HG03565 (cell line): ENCODE data around the gene HNF4A.

ENCODE experiments used
- ATAC-seq: cut with Tn5 transposase; IDR thresholded peaks from one replicate; pipeline ENCODE4 v1.9.1; 2021; ENCODE audit warnings: mild to moderate bottlenecking, moderate library complexity; ENCODE audit not compliant: unreplicated experiment

Gene HNF4A

DNA sequence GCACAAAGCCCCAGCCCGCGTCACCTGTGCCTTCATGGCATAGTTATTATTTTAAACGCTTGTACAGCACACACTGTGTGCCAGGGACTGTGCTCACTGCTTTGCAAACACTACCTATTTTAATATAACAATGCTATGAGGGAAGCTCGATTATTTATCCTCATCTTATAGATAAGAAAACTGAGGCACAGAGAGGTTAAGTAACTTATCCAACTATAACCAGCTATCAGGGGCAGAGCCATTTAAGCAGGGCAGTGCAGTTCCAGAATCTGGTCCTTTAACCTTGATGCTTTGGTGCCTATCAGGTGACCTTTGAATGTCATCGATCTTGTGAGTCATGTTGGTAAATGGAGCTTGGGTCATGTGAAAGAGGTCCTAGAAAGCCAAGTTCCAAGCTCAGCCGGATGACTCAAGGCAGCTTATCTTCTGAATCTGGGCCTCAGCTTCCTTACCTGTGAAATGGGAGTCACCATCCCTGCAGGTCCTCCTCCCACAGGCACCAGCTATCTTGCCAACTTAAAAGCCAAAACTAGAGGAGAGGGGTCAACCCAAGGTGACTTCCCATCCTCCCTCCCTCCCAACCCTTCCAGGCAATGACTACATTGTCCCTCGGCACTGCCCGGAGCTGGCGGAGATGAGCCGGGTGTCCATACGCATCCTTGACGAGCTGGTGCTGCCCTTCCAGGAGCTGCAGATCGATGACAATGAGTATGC lies 63.8 kb downstream of the HNF4A start:
- ATAC-seq, result no peak

DNA sequence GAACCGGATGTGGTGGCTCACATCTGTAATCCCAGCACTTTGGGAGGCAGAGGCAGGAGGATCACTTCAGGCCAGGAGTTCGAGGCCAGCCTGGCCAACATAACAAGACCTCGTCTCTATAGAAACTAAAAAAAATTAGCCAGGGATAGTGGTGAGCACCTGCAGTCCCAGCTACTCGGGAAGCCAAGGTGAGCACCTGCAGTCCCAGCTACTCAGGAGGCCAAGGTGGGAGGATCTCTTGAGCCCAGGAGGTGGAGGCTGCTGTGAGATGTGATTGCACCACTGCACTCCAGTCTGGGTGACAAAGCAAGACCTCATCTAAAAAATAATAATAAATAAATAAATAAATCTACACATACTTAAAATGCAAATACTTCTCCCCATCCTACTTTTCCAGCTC lies 65.0 kb downstream of the HNF4A start:
- no peak for ATAC-seq

DNA sequence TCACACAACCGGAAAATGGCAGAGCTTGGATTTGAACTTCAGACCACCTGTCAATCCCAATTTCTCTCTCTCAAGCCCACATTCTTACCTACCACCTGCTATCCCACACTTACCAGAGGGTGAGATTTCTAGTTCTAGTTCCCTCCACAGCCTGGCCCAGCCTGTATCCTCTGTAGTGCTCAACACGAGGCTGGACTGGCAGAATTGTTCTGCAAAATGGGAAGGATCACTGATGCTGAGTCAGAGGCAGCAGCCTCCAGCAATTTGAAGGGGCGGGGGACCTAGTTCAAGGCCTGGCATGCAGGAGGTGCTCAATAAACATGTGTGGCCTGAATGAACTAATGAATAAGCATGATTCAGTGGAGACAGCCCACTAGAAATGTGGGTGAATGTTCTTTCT lies 66.6 kb downstream of the HNF4A start:
- ATAC-seq, result no peak

DNA sequence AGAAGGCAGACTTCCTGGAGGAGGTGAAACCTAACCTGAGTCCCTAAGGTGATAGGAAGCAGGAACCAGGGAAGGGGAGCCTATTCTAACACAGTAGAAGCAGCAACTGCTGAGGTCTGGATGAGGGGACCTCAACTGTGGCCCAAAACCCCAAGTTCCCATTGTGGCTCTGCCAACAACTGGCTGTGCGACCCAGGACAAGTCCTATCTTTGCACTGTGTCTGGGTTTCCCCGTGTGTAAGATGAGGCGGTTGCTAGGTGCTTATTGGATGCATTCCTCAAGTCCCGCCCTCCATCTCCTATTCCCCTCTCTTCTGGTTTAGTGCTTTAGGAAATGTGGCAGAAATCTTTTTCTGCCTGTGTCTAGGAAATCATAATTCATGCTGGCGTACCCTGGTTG lies 68.0 kb downstream of the HNF4A start:
- no peak for ATAC-seq

DNA sequence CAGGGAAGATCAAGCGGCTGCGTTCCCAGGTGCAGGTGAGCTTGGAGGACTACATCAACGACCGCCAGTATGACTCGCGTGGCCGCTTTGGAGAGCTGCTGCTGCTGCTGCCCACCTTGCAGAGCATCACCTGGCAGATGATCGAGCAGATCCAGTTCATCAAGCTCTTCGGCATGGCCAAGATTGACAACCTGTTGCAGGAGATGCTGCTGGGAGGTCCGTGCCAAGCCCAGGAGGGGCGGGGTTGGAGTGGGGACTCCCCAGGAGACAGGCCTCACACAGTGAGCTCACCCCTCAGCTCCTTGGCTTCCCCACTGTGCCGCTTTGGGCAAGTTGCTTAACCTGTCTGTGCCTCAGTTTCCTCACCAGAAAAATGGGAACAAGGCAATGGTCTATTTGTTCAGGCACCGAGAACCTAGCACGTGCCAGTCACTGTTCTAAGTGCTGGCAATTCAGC lies 68.6 kb downstream of the HNF4A start:
- no peak for ATAC-seq

DNA sequence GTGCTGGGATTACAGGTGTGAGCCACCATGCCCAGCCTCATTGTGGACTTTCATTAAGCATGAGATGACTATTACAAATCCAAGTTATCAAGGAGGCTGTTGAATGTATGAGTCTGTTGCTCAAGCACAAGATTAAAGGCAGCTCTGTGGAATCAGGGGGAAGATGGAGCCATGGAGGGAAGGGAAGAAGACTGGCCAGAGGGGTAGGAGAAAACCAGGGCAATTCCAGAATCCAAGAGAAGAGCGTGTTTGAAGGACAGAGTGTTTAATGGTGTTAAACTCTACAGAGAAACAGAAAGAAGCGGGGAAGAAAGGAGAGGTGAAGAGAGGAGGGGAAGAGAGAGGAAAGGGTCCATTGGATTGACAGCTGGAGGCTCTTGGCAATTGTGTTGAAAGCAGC lies 70.4 kb downstream of the HNF4A start:
- ATAC-seq, result no peak

DNA sequence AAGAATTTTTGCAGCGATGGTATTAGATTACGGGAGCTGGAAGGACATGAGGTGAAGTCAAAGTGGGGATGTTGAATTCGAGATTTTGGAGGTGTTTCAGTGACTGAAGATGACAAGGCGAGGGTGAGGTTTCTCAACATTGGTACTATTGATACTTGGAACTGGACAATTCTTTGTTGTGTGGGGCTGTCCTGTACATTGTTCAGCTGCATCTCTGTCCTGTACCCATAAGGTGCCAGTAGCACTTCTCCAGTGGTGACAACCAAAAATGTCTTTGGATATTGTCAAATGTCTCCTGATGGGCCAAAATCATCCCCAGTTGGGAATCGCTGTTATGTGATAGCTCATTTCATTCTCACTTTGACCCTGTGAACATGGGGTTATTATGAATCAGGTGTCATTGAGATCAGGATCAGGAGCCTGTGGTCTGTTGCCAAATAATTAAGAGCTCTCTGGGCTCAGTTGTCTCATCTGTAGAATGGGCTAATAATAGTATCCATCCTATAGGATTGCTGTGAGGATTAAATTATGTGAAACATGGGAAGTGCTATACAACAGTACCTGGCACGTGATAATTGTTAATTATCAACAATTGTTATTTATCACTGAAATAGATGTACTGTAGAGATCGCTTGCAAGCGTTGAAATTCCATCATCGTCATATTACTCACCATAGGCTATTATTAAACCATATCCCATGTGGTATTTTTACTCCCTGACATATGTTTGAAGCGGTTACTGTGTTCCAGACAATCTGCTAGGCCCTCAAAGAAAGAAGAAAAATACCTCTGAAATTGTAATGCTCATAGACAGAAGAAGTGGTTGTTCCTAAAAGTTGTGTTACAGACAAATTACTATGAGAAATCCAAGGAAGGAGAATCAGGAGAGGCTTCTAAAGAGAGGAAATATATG lies 71.6 kb downstream of the HNF4A start:
- no peak for ATAC-seq

DNA sequence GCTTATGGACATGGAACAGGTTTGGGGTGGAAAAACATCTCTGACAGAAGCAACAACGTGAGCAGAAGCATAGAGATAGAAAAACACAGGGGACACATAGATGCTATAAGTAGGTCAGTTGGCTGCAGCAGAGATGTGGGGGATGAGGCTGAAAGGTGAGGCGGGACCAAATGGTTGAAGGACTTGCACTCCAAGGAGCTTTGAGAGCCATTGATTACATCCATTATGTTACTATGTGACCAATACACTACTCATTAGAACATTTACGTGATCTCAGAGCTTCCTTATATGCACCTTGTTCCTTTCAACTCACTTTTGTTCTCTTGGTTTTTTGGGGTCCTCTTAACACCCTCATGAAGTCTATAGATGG lies 72.3 kb downstream of the HNF4A start:
- ATAC-seq, result no peak

DNA sequence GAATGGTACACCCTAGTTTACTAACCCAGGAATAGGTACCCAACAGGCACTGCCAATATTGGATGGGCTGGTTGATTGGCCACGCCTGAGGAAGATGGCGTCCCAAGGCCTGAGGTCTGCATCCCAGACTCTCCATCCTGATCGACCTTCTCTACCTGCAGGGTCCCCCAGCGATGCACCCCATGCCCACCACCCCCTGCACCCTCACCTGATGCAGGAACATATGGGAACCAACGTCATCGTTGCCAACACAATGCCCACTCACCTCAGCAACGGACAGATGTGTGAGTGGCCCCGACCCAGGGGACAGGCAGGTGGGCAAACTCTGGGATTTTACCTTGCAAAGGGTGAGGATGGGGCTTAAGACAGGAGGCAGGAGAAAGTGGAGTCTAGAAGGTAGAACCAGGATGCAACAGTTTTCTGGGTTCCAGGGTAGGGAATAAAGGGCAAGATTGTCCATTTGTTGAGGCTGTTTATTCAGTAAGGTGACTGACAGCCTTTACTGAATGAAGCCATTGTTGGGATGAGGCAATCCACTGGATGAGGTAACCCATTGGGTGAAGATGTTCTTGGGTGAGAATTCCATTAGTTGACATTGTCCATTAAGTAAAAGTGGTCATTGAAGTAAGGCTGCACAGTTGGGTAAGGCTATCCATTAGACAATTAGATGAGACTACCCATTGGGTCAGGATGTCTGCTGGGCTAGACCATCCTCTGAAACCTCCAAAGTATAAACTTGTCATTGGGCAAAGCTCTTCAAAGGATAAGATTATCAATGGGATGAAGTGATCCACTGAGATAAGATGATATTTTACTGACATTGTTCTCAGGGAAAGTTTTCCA lies 72.9 kb downstream of the HNF4A start:
- no peak for ATAC-seq

DNA sequence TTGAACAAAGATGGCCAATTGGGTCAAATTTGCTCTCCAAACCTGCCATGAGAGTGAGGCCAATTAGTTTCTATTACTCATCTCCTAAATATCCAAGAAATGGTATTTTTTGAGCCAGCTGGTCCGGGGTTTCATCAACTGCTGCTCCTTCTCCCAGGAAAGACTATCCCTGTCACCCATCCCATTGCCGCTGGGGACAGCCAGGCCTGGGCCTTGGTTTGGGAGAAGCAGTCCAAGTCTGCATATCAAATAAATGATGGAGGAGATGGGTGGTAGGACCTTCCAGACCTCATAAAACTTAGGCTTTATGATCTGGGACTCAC lies 73.5 kb downstream of the HNF4A start:
- no peak for ATAC-seq

DNA sequence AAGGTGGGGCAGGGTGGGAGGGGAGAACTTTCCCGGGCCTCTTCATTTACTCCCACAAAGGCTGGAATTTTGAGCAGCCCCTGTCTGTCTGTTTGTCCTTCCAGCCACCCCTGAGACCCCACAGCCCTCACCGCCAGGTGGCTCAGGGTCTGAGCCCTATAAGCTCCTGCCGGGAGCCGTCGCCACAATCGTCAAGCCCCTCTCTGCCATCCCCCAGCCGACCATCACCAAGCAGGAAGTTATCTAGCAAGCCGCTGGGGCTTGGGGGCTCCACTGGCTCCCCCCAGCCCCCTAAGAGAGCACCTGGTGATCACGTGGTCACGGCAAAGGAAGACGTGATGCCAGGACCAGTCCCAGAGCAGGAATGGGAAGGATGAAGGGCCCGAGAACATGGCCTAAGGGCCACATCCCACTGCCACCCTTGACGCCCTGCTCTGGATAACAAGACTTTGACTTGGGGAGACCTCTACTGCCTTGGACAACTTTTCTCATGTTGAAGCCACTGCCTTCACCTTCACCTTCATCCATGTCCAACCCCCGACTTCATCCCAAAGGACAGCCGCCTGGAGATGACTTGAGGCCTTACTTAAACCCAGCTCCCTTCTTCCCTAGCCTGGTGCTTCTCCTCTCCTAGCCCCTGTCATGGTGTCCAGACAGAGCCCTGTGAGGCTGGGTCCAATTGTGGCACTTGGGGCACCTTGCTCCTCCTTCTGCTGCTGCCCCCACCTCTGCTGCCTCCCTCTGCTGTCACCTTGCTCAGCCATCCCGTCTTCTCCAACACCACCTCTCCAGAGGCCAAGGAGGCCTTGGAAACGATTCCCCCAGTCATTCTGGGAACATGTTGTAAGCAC lies 74.1 kb downstream of the HNF4A start:
- no peak for ATAC-seq

DNA sequence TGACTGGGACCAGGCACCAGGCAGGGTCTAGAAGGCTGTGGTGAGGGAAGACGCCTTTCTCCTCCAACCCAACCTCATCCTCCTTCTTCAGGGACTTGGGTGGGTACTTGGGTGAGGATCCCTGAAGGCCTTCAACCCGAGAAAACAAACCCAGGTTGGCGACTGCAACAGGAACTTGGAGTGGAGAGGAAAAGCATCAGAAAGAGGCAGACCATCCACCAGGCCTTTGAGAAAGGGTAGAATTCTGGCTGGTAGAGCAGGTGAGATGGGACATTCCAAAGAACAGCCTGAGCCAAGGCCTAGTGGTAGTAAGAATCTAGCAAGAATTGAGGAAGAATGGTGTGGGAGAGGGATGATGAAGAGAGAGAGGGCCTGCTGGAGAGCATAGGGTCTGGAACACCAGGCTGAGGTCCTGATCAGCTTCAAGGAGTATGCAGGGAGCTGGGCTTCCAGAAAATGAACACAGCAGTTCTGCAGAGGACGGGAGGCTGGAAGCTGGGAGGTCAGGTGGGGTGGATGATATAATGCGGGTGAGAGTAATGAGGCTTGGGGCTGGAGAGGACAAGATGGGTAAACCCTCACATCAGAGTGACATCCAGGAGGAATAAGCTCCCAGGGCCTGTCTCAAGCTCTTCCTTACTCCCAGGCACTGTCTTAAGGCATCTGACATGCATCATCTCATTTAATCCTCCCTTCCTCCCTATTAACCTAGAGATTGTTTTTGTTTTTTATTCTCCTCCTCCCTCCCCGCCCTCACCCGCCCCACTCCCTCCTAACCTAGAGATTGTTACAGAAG lies 75.0 kb downstream of the HNF4A start:
- no peak for ATAC-seq

DNA sequence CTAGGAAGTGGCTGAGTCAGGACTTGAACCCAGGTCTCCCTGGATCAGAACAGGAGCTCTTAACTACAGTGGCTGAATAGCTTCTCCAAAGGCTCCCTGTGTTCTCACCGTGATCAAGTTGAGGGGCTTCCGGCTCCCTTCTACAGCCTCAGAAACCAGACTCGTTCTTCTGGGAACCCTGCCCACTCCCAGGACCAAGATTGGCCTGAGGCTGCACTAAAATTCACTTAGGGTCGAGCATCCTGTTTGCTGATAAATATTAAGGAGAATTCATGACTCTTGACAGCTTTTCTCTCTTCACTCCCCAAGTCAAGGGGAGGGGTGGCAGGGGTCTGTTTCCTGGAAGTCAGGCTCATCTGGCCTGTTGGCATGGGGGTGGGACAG lies 75.6 kb downstream of the HNF4A start:
- no peak for ATAC-seq

DNA sequence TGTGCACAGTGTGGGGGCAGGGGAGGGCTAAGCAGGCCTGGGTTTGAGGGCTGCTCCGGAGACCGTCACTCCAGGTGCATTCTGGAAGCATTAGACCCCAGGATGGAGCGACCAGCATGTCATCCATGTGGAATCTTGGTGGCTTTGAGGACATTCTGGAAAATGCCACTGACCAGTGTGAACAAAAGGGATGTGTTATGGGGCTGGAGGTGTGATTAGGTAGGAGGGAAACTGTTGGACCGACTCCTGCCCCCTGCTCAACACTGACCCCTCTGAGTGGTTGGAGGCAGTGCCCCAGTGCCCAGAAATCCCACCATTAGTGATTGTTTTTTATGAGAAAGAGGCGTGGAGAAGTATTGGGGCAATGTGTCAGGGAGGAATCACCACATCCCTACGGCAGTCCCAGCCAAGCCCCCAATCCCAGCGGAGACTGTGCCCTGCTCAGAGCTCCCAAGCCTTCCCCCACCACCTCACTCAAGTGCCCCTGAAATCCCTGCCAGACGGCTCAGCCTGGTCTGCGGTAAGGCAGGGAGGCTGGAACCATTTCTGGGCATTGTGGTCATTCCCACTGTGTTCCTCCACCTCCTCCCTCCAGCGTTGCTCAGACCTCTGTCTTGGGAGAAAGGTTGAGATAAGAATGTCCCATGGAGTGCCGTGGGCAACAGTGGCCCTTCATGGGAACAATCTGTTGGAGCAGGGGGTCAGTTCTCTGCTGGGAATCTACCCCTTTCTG lies 76.2 kb downstream of the HNF4A start:
- no peak for ATAC-seq

DNA sequence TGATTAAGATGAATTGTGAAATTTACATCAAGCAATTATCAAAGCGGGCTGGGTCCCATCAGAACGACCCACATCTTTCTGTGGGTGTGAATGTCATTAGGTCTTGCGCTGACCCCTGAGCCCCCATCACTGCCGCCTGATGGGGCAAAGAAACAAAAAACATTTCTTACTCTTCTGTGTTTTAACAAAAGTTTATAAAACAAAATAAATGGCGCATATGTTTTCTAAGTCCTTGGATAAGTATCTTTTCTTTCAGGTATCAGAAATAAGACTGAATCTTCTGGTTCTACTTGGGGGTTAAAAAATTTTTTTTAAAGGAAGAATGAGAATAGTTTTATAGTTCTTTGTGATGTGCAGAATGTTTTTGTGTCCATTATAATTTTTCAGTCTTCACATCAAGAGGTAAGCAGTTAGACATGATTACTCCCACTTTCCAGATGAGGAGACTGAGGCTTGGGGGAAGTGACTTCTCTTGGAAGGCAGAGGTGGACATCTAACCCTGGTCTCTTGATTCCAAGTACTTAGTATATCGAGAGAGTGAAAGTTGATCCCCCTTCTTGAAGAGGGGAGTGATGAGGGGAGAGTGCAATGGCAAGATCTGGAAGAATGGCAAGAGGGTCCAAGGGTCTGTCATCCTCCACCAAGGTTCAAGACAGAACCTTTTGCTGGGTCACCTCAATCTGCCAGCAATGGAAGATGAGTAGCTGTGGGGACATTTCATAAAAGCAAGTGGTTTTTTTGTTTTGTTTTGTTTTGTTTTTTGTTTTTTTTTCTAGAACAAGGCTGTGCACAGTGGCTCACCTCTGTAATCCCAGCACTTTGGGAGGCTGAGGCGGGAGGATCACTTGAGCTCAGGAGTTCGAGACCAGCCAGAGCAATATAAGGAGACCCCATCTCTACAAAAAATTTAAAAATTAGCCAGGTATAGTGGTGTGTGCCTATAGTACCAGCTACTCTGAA lies 77.4 kb downstream of the HNF4A start:
- no peak for ATAC-seq

DNA sequence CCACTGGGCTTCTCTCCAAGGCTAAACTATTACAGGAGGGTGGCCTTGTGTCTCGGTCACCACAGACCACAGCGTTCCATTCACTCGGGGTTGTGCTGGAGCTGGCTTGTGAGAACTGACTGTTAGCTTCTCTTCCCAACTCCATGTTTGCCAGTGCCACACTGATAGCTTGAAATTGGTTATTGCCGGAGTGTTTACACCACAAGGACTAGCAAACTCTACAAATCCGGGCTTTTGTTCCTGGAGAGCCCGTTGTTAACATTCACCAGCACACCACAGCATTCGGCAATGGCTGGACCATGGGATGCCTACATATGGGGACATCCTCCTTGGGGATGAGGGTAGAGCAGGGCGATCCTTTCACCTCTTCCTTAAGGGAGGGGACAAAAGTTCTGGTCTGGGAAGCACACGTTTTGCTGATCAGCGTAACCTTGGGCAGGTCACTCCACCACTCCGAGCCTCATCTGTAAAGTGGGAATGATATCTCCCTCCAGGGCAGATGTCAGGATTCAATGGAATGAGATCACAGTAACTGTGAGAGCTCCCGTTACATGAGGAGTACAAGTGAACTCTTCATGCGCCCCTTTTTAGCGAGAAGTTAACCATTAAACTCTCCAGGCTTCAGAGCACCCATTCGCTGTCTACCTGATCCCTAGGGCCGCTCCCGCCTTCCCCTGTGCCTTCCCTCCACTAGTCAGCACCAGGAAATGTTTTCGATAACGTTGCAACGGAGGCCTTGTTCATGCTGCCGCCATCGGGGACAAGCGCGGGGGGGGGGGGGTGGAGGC lies 78.4 kb downstream of the HNF4A start:
- no peak for ATAC-seq

DNA sequence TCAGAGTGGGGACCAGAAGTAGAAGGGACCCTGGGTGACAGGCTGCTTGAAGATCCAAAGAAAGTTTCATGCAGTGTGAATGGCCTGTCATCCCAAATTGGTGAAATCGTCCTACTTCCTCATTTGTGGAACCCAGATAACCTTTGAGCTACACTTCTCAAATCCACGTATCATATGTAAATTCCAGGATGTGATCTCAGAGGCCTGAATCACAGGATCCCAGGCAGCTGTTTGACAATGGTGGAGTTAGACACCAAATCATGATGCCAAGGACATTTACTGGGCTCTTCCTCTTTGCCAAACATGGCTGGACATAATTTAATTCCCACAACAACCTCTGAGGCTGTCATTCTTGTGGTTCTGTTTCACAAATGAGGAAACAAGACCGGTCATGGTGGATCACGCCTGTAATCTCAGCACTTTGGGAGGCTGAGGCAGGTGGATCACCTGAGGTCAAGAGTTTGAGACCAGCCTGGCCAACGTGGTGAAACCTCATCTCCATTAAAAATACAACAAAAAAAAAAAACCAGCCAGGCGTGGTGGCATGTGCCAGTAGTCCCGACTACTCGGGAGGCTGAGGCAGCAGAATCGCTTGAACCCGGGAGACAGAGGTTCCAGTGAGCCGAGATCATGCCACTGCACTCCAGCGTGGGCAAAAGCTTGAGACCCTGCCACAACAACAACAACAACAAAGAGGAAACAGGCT lies 80.3 kb downstream of the HNF4A start:
- ATAC-seq, result no peak
